ENCODE results near the gene SLC38A7. TPM values are rescaled to one million over a fixed set of nuclear protein-coding genes. Genes with fewer than 3 reads are reported as not detected.
"Not testable (repeated sequence)": the region's sequence is repeated elsewhere in the genome, so short reads cannot be mapped to it uniquely, and the experiment has no call there.

SLC38A7 gene
- total RNA-seq, 1 donor from 2014 or later, result 9.8 TPM

DNA sequence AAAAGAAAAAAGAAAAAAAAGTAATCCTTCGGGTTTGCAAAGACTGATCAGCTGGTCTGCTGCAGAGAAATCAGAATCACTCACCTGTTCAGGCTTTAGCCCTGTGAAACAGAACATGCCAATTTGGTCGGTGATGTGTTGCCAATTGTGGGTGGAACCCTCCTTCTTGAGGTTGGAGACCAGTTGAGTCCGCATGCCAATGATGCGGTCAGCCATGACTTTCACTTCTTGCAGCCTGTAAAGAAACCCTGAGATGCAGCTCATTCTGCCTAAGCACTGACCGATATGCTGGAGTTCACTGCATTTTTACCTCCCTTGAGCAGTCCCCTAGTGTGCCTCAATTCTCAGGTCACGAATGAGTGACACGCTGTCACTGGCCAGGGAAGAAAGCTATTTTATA, 24.8 kb upstream of the SLC38A7 start:
- Mint-ChIP-seq H3K4me3 (ENCODE audit: low read depth) (no peak overlapping the region), H3K36me3 (ENCODE audit: low read depth) (peaks cover 55% of the 10 kb centered on the region), H3K9me3 (no peaks in the 10 kb centered on the region), H3K4me1 (ENCODE audit: low read depth) (no peaks in the 10 kb centered on the region), H3K27ac (no peak overlapping the region), H3K27me3 (ENCODE audit: low read depth) (no peaks in the 10 kb centered on the region)
- DNase-seq (ENCODE audit: low spot score), result no peak
- intact Hi-C loops (cut with micrococcal nuclease), result no loop called here

DNA sequence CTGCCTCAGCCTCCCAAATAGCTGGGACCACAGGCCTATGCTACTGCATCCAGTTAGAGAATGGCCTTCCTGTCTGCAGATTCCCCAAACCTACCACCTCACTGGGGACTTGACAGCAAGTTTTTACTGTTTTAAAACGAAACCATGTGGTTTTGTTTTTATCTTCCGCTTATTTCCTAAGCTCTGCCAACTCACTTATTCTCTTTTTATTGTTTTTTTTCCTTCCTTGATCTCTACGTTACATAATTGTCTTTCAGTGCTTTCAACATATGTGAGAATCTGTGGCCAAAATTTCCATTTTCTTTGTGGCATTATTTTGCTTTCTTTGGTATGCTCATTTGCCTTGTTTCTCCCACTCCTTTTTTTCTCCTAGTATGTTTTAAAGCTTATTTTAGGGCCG, 14.6 kb upstream of the SLC38A7 start:
- no peaks in the 10 kb centered on the region for H3K27me3 Mint-ChIP-seq (ENCODE audit: low read depth)
- no peak for DNase-seq (ENCODE audit: low spot score)
- intact Hi-C loops (cut with micrococcal nuclease), result no loop called here
- peaks cover 1% of the 10 kb centered on the region for H3K36me3 Mint-ChIP-seq (ENCODE audit: low read depth)
- H3K9me3 Mint-ChIP-seq, result no peaks in the 10 kb centered on the region
- H3K4me1 Mint-ChIP-seq (ENCODE audit: low read depth), result peaks cover 4% of the 10 kb centered on the region
- no peak overlapping the region for H3K27ac Mint-ChIP-seq
- H3K4me3 Mint-ChIP-seq (ENCODE audit: low read depth), result no peak overlapping the region

DNA sequence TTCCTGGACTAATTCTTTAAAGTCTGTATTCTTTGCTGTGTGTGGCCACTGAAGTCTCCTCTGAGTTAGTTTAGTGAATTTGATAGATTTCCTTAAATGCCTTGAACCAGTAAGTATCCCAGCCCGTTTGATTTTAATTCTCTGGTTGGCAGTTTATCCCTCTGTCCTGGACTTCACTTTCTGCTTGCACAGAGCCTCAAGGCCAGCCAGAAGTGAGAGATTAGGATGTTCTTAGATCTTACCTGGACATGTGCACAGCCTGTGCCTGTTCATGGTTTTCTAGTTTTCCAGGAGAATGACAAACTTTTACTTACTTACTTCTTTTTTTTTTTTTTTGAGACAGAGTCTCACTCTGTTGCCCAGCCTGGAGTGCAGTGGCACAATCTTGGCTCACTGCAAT, 10.8 kb upstream of the SLC38A7 start:
- Mint-ChIP-seq H3K9me3 (peaks cover 5% of the 10 kb centered on the region), H3K27ac (no peak overlapping the region), H3K4me1 (ENCODE audit: low read depth) (peaks cover 4% of the 10 kb centered on the region), H3K27me3 (ENCODE audit: low read depth) (peaks cover 5% of the 10 kb centered on the region), H3K4me3 (ENCODE audit: low read depth) (no peak overlapping the region), H3K36me3 (ENCODE audit: low read depth) (no peaks in the 10 kb centered on the region)
- intact Hi-C loops (cut with micrococcal nuclease), result no loop called here
- no peak for DNase-seq (ENCODE audit: low spot score)

DNA sequence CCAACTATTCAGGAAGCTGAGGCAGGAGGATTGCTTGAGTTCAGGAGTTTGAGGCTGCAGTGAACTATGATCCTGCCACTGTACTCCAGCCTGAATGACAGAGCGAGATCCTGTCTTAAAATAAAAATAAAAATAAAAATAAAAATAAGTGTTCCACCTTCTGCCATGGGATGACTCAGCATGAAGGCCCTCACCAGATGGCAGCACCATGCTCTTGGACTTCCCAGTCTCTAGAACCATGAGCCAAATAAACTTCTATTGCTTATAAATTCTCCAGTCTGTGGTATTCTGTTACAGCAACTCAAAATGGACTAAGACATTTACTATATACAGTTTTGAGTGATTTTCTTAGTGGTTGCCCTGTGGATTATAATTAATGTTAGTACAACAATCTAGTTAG, 7.9 kb upstream of the SLC38A7 start:
- Mint-ChIP-seq H3K9me3 (peaks cover 5% of the 10 kb centered on the region), H3K36me3 (ENCODE audit: low read depth) (no peaks in the 10 kb centered on the region), H3K27ac (no peak overlapping the region)

DNA sequence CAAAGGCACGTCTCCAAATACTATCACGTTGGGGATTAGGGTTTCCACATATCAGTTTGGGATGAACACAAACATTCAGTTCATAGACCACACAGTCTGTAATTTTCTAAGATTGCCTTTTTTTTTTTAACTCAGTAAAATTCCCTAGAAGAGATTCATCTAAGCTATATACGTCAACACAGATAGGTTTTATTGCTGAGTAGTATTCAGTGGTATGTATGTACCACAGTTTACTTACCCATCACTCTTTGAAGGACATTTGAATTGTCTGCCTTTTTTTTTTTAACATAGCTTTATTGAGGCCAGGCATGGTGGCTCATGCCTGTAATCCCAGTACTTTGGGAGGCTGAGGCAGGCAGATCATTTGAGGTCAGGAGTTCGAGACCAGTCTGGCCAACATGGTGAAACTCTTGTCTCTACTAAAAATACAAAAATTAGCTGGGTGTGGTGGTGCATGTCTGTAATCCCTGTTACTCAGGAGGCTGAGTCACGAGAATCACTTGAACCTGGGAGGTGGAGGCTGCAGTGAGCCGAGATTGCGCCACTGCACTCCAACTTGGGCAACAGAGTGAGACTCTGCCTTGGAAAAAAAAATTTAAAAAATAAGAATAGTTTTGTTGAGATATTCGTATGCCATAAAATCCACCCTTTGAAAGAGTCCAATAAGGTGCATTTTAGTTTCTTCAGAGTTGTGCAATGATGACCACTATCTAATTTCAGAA, 2.6 kb upstream of the SLC38A7 start:
- H3K36me3 Mint-ChIP-seq (ENCODE audit: low read depth); H3K9me3 Mint-ChIP-seq; H3K4me3 Mint-ChIP-seq (ENCODE audit: low read depth); H3K27me3 Mint-ChIP-seq (ENCODE audit: low read depth); DNase-seq (ENCODE audit: low spot score); intact Hi-C loops (cut with micrococcal nuclease); H3K4me1 Mint-ChIP-seq (ENCODE audit: low read depth); H3K27ac Mint-ChIP-seq: not testable (repeated sequence)

More for the DNA sequence above, 7.9 kb upstream of the SLC38A7 start:
- Mint-ChIP-seq H3K27me3 (ENCODE audit: low read depth) (peaks cover 5% of the 10 kb centered on the region), H3K4me1 (ENCODE audit: low read depth) (no peaks in the 10 kb centered on the region), H3K4me3 (ENCODE audit: low read depth) (no peak overlapping the region)
- no peak for DNase-seq (ENCODE audit: low spot score)
- intact Hi-C loops (cut with micrococcal nuclease), result no loop called here

DNA sequence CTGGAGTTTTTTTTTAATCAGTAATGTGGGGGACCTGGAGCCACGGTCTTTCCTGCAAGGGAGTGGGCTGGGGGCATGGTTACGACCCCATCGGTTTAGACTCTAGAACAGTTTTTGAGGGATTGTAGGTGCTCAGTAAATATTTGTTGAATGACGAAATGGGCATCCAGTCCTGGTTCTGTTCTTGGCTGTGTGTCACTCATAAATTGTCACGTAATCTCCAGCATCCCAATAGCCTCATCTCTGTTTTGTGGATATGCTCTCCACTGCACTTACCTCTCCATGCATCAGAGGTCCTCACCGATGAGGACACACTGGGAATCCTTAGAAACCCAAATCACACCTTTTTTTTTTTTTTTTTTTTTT, 497 bp upstream of the SLC38A7 start:
- intact Hi-C loops (cut with micrococcal nuclease), result no loop called here

DNA sequence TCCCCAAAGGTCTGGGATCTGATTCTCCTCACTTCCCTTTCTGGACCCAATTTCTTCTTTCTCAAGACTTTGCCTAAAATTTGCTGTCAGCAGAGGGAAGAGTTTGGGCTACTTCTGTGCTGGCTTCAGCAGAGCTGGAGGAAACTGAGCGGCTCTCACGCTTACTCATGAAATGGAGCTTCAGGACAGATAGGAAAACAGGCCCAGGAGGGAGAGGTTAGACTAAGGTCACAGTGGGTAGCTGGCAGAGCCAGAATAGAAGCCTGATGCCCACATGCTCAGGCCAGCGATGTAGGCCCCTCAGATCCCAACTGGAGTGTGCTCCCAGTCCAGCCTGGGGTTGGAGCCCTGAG, 593 bp downstream of the SLC38A7 start:
- no peaks in the 10 kb centered on the region for H3K27me3 Mint-ChIP-seq (ENCODE audit: low read depth)
- H3K36me3 Mint-ChIP-seq (ENCODE audit: low read depth), result no peaks in the 10 kb centered on the region

More for the DNA sequence above, 497 bp upstream of the SLC38A7 start:
- Mint-ChIP-seq H3K4me1 (ENCODE audit: low read depth) (peaks cover 9% of the 10 kb centered on the region), H3K9me3 (no peaks in the 10 kb centered on the region), H3K4me3 (ENCODE audit: low read depth) (peak overlapping the region; percentile 87), H3K27me3 (ENCODE audit: low read depth) (no peaks in the 10 kb centered on the region), H3K36me3 (ENCODE audit: low read depth) (no peaks in the 10 kb centered on the region), H3K27ac (no peak overlapping the region)
- DNase-seq (ENCODE audit: low spot score), result no peak

DNA sequence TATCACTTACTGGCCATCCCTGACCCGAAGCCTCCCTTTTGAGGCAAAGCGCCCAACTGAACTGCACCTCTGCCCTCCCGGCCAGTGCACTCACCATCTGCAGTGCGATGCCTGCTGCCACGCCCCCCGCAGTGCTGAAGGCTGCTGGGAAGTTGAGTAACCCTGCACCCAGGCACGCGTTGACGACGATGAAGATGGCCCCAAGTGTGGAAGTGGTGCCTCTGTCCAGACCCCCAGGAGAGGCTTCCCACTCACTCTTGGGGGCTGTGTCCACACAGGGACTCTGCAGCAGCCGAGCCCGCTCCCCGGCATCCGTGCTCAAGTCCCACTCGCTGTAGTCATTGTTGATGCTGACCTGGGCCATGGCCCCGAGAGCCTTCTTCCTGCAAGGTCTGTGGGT, 4.8 kb downstream of the SLC38A7 start:
- H3K4me3 Mint-ChIP-seq (ENCODE audit: low read depth), result no peak overlapping the region
- no peak overlapping the region for H3K27ac Mint-ChIP-seq
- H3K9me3 Mint-ChIP-seq, result no peaks in the 10 kb centered on the region
- H3K36me3 Mint-ChIP-seq (ENCODE audit: low read depth), result no peaks in the 10 kb centered on the region
- DNase-seq (ENCODE audit: low spot score), result no peak
- peaks cover 9% of the 10 kb centered on the region for H3K4me1 Mint-ChIP-seq (ENCODE audit: low read depth)
- no peaks in the 10 kb centered on the region for H3K27me3 Mint-ChIP-seq (ENCODE audit: low read depth)
- intact Hi-C loops (cut with micrococcal nuclease), result loop anchor here (5.0 kb wide), 1 partner anchor 53 kb away; the partner anchor contains the start of gene GOT2

More for the DNA sequence above, 593 bp downstream of the SLC38A7 start:
- Mint-ChIP-seq H3K4me3 (ENCODE audit: low read depth) (peak overlapping the region; percentile 87), H3K27ac (no peak overlapping the region), H3K4me1 (ENCODE audit: low read depth) (peaks cover 9% of the 10 kb centered on the region), H3K9me3 (no peaks in the 10 kb centered on the region)
- intact Hi-C loops (cut with micrococcal nuclease), result loop anchor here (1.0 to 5.0 kb wide), 3 partner anchors 48 to 292 kb away; partner anchors contain the start of genes GINS3 and GOT2
- DNase-seq (ENCODE audit: low spot score), result no peak

DNA sequence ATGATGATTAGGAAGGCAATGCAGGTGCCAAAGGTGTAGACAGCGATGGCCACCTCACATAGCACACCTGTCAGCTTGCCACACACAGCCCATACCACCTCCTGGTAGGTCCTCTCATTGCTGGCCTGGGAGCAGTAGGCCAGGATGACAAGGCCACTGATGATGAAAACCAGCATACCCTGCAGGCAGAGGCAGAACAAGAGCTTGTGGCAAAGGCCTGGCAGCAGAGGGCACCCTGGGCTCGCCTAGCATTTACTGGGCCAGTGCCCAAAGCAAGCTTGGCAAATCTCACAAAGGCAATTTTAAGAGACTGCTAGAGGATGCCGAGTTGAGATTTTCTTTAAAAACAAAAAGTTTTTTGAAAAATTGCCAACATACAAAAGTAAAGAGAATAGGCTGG, 5.9 kb downstream of the SLC38A7 start:
- DNase-seq (ENCODE audit: low spot score), result no peak
- H3K9me3 Mint-ChIP-seq, result no peaks in the 10 kb centered on the region
- no peaks in the 10 kb centered on the region for H3K36me3 Mint-ChIP-seq (ENCODE audit: low read depth)
- intact Hi-C loops (cut with micrococcal nuclease), result no loop called here
- H3K27me3 Mint-ChIP-seq (ENCODE audit: low read depth), result no peaks in the 10 kb centered on the region
- H3K27ac Mint-ChIP-seq, result no peak overlapping the region
- peaks cover 6% of the 10 kb centered on the region for H3K4me1 Mint-ChIP-seq (ENCODE audit: low read depth)
- no peak overlapping the region for H3K4me3 Mint-ChIP-seq (ENCODE audit: low read depth)

DNA sequence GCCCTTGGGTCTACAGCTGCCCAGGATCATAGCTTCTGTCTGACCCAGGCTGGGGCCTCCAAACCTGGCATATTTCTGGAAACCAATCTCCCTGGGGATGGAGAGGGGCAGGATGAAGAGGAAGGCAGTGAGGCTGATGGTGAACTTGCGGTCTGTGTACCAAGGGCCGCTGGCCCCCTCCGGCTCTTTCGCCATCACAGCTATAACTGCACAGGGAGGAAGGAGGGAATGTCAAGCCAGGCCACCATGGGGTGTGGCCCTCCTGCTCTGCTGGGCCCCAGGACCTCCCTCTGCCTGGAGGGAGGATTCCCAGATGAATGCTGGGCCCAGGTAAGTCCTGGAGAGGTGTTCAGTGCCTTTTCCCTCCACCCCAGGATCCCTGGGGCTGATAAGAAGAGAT, 6.3 kb downstream of the SLC38A7 start:
- DNase-seq (ENCODE audit: low spot score), result no peak
- Mint-ChIP-seq H3K27me3 (ENCODE audit: low read depth) (no peaks in the 10 kb centered on the region), H3K4me3 (ENCODE audit: low read depth) (no peak overlapping the region), H3K36me3 (ENCODE audit: low read depth) (no peaks in the 10 kb centered on the region), H3K27ac (no peak overlapping the region), H3K4me1 (ENCODE audit: low read depth) (peaks cover 2% of the 10 kb centered on the region), H3K9me3 (no peaks in the 10 kb centered on the region)
- intact Hi-C loops (cut with micrococcal nuclease), result no loop called here

DNA sequence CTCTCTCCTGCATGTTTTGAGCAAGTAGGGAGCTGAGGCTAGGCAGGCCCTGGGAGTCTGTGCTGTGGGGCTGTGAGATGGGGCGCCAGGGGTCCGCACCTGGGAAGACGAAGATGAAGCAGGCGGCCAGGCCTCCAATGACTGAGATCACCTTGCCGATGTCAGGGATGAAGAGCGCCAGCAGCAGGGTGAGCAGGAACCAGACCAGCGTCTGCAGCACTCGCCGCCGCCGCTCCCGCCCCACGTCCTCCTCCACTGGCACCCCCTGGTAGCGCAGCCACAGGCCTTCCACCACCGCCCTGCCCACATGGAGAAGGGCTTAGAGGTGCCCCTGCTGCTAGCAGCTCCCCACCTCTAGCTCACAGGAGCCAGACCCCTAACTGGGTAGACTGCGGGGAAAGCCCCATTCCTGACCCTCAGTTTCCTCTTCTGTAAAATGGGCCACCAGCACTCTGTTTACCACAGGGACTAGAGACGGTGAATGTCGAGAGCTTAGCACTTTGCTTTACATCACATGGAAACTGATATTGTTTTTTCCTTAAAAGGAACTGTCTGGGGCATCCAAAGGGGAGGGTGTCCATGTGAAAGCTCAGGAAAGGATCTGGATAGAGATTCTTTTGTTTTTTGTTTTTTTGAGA, 13.5 kb downstream of the SLC38A7 start:
- Mint-ChIP-seq H3K4me1 (ENCODE audit: low read depth) (no peaks in the 10 kb centered on the region), H3K4me3 (ENCODE audit: low read depth) (no peak overlapping the region), H3K36me3 (ENCODE audit: low read depth) (no peaks in the 10 kb centered on the region), H3K27me3 (ENCODE audit: low read depth) (no peaks in the 10 kb centered on the region), H3K9me3 (no peaks in the 10 kb centered on the region), H3K27ac (no peak overlapping the region)
- DNase-seq (ENCODE audit: low spot score), result no peak
- intact Hi-C loops (cut with micrococcal nuclease), result no loop called here

DNA sequence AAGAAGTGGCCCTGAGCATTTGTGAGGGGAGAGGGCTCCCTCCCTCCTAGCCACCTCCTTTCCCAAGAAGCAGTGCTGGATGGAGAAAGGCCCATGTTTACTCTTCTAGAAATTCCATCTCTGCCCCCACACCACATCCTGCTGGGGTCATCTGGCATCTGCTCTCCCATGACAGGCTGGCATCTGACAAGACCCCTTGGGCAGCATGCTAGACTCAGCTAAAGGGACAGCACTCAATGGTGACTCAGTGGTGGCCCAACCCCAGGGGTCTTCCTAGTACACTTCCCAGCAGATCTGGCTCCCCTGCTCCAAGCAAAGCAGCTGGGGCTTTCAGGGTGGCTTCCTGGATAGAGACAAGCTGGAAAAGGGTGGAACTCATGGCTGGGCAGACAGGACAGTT, 14.4 kb downstream of the SLC38A7 start:
- H3K27me3 Mint-ChIP-seq (ENCODE audit: low read depth), result no peaks in the 10 kb centered on the region
- intact Hi-C loops (cut with micrococcal nuclease), result no loop called here

DNA sequence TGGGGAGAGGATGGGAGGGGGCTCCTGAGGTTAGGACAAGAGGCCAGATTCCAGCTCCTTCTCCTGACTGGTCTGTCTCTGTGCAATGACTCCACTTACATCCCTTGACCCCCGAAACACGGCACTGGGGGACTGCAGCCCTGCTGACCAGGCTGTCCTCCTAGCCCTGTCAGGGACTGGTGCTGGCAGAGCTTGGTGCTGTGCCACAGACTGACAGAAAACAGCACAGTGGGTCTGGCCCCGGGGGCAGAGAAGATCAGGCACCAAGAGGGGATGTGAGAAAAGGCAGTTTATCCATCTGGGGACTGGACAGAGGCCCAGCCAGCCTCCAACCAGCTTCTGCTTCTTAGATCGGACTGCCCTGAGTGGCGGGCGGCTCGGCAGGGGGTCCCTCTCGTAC, 19.4 kb downstream of the SLC38A7 start:
- Mint-ChIP-seq H3K27ac (no peak overlapping the region), H3K4me1 (ENCODE audit: low read depth) (no peaks in the 10 kb centered on the region), H3K27me3 (ENCODE audit: low read depth) (no peaks in the 10 kb centered on the region), H3K4me3 (ENCODE audit: low read depth) (no peak overlapping the region), H3K9me3 (no peaks in the 10 kb centered on the region), H3K36me3 (ENCODE audit: low read depth) (no peaks in the 10 kb centered on the region)
- intact Hi-C loops (cut with micrococcal nuclease), result no loop called here
- DNase-seq (ENCODE audit: low spot score), result no peak

More for the DNA sequence above, 14.4 kb downstream of the SLC38A7 start:
- Mint-ChIP-seq H3K9me3 (no peaks in the 10 kb centered on the region), H3K27ac (no peak overlapping the region), H3K36me3 (ENCODE audit: low read depth) (no peaks in the 10 kb centered on the region), H3K4me3 (ENCODE audit: low read depth) (no peak overlapping the region), H3K4me1 (ENCODE audit: low read depth) (no peaks in the 10 kb centered on the region)
- no peak for DNase-seq (ENCODE audit: low spot score)

Data from activated T-helper 2 cell treated with anti-CD3 and anti-CD28 coated beads, Interferon-gamma antibody, Interleukin-2, Interleukin-4, amounts not matched to agents 10 μg/mL and 5 μg/mL and 100 μg/mL, durations not matched to agents 14 hours and 24 hours and 36 hours (primary cell).